ENCODE measurements around the gene MAGI2. TPM values are rescaled to one million over a fixed set of nuclear protein-coding genes. Genes with fewer than 3 reads are reported as not detected.

MAGI2 gene
- total RNA-seq, 1 donor from 2014 or later, result 64.2 TPM

DNA sequence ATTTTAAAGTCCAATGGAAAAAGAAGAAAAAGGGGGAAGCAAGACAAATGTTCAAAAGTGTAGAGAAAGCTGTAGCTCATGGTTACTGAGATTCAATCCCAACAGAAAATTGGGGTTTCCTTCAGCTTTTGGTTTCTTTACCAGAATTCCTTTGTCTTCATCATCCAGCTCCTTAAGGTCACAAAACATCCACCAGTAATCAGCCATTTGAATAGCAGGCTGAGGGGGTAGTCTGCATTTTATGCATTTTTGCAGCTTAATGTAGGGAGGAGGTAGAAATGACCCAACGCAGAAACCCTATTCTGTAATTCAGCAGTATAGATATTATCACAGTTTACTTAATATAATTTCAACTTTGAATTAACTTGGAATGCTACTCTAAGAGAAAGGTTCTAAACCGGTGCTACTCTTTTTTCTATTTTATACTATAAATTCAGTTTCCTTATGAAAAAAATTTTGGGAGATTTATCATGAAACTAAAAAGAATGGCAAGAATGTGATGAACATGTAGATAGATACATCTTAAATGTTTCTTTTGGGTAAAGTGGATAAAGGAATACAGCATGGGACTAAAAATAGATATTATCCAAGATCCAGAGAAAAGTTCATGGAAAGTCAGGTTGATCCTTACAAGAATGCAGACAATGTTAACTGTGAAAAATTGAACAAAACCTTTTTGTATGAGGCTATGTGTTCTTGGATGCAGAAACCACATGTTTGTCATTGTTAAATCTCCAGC is 1058.0 kb downstream of the MAGI2 start:
- Mint-ChIP-seq H3K27me3 (ENCODE audit: unreplicated experiment) (peaks cover 5% of the 10 kb centered on the region), H3K9me3 (ENCODE audit: unreplicated experiment) (no peaks in the 10 kb centered on the region), H3K4me1 (ENCODE audit: low read depth, unreplicated experiment) (no peaks in the 10 kb centered on the region), H3K36me3 (ENCODE audit: unreplicated experiment) (no peaks in the 10 kb centered on the region), H3K4me3 (ENCODE audit: unreplicated experiment) (no peak overlapping the region), H3K27ac (ENCODE audit: unreplicated experiment) (no peak overlapping the region)
- no peak for DNase-seq
- TF ChIP-seq, protein P1, sequence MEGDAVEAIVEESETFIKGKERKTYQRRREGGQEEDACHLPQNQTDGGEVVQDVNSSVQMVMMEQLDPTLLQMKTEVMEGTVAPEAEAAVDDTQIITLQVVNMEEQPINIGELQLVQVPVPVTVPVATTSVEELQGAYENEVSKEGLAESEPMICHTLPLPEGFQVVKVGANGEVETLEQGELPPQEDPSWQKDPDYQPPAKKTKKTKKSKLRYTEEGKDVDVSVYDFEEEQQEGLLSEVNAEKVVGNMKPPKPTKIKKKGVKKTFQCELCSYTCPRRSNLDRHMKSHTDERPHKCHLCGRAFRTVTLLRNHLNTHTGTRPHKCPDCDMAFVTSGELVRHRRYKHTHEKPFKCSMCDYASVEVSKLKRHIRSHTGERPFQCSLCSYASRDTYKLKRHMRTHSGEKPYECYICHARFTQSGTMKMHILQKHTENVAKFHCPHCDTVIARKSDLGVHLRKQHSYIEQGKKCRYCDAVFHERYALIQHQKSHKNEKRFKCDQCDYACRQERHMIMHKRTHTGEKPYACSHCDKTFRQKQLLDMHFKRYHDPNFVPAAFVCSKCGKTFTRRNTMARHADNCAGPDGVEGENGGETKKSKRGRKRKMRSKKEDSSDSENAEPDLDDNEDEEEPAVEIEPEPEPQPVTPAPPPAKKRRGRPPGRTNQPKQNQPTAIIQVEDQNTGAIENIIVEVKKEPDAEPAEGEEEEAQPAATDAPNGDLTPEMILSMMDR (IDR thresholded peaks at IDR 0.05; ENCODE audit: partially characterized antibody, unreplicated experiment), result no peak

DNA sequence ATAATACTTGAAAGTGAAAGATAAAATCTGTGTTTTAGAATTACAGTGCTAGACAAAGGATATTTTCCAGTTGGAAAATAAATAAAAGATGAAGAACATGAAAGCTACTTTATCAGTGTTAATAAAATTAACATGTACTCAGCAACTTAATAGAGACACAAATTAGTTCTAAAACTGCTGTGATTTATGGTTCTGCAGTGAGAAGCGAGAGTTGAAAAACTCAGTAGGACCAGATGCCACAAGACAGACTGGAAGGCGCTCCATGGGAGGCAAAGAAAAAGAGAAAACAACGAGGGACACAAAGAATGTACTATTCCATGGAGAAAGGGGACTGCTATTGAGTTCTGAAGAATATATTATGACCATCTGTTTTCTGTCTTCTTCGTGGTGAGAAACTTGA is 1064.4 kb downstream of the MAGI2 start:
- Mint-ChIP-seq H3K27ac (ENCODE audit: unreplicated experiment) (no peak overlapping the region), H3K27me3 (ENCODE audit: unreplicated experiment) (peaks cover 2% of the 10 kb centered on the region), H3K4me3 (ENCODE audit: unreplicated experiment) (no peak overlapping the region), H3K9me3 (ENCODE audit: unreplicated experiment) (no peaks in the 10 kb centered on the region), H3K36me3 (ENCODE audit: unreplicated experiment) (no peaks in the 10 kb centered on the region), H3K4me1 (ENCODE audit: low read depth, unreplicated experiment) (peaks cover 4% of the 10 kb centered on the region)
- no peak for DNase-seq
- TF ChIP-seq, protein P1 (IDR thresholded peaks at IDR 0.05; ENCODE audit: partially characterized antibody, unreplicated experiment), result no peak

DNA sequence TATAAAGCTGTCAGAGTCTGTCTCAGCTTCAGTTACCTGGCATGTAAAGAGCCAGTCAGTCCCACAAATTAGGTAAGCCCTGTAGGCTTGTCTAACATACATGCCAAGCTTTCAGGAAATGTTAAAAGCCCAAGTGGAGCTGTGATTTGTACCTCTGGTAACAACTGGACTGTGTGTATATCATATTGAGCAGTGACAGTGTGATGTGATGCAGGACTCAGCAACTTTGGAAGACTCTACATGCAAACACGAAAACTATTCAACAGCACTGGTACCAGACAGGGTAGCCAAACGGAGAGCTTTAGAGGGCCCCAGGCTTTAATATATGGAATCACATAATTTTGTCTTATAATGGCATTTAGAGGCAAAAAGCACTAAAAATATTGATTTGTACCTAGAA is 1066.9 kb downstream of the MAGI2 start:
- peaks cover 4% of the 10 kb centered on the region for H3K4me1 Mint-ChIP-seq (ENCODE audit: low read depth, unreplicated experiment)
- H3K27ac Mint-ChIP-seq (ENCODE audit: unreplicated experiment), result no peak overlapping the region
- H3K36me3 Mint-ChIP-seq (ENCODE audit: unreplicated experiment), result no peaks in the 10 kb centered on the region
- H3K4me3 Mint-ChIP-seq (ENCODE audit: unreplicated experiment), result no peak overlapping the region
- H3K9me3 Mint-ChIP-seq (ENCODE audit: unreplicated experiment), result no peaks in the 10 kb centered on the region
- H3K27me3 Mint-ChIP-seq (ENCODE audit: unreplicated experiment), result no peaks in the 10 kb centered on the region
- no peak for DNase-seq
- TF ChIP-seq, protein P1 (IDR thresholded peaks at IDR 0.05; ENCODE audit: partially characterized antibody, unreplicated experiment), result no peak

DNA sequence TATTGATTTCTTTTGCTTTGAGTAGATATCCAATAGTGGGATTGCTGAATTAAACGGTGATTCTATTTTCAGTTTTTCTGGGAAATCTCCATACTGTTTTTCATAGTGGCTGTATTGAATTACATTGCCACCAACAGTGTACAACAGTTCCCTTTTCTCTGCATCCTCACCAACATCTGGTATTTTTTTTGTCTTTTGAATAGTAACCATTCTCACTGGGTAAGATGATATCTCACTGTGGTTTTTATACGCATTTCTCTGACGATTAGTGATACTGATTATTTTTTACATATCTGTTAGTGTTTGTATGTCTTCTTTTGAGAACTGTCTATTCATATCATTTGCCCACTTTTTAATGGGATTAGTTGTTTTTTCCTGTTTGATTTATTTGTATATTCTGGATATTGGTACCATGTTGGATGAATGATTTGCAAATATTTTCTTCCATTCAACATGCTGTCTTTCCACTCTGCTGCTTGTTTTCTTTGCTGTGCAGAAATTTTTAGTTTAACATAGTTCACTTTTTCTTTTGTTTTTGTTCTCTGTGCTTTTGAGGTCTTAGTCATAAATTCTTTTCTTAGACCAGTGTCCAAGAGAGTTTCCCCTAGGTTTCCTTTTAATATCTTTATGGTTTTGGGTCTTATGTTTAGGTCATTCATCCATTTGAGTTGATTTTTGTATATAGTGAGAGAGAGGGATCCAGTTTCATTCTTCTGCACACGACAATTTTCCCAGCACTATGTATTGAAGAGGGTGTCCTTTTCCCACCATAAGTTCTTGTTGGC is 1070.2 kb downstream of the MAGI2 start:
- Mint-ChIP-seq H3K27ac (ENCODE audit: unreplicated experiment) (no peak overlapping the region), H3K4me3 (ENCODE audit: unreplicated experiment) (no peak overlapping the region)

More for the DNA sequence above, 1070.2 kb downstream of the MAGI2 start:
- no peaks in the 10 kb centered on the region for H3K9me3 Mint-ChIP-seq (ENCODE audit: unreplicated experiment)
- TF ChIP-seq, protein P1 (IDR thresholded peaks at IDR 0.05; ENCODE audit: partially characterized antibody, unreplicated experiment), result no peak
- DNase-seq, result no peak
- H3K4me1 Mint-ChIP-seq (ENCODE audit: low read depth, unreplicated experiment), result no peaks in the 10 kb centered on the region
- H3K27me3 Mint-ChIP-seq (ENCODE audit: unreplicated experiment), result no peaks in the 10 kb centered on the region
- no peaks in the 10 kb centered on the region for H3K36me3 Mint-ChIP-seq (ENCODE audit: unreplicated experiment)

All from glutamatergic neuron (in vitro differentiated cells).